IMR-90 (cell line): ENCODE results near the gene TMEM45B. TPM values are rescaled to one million over a fixed set of nuclear protein-coding genes. Genes with fewer than 3 reads are reported as not detected.

Experiments
- ATAC-seq: fragments of 200-7000 bp; cut with Tn5 transposase; 2 replicates; pipeline ENCODE4 v1.9.1; 2020; ENCODE audit warnings: low read depth, mild to moderate bottlenecking, moderate library complexity
- BruUV-seq: library from RNA; stranded (reverse); fragments of 400-500 nt; replicated peaks from 2 replicates; lab custom pipeline; 2021; lab: Mats Ljungman, UMichigan
- CTCF ChIA-PET: fragments of 300-600 bp; formaldehyde crosslinking; extraction: SDS; loops from one replicate; lab custom pipeline; 2021; ENCODE audit warnings: antibody characterized with exemption; lab: Yijun Ruan, JAX
- POLR2A ChIA-PET: fragments of 300-600 bp; sonication (Branson Sonifier 250); formaldehyde crosslinking; loops from one replicate; lab custom pipeline; 2022; ENCODE audit warnings: antibody characterized with exemption; ENCODE audit not compliant: unreplicated experiment; lab: Charles Lee
- DNase-seq: peaks from one replicate; pipeline ENCODE4 v3.0.0; 2013
- H2AFZ ChIP-seq: replicated peaks from 2 replicates; pipeline ENCODE3; 2013; ENCODE audit warnings: low read length, mild to moderate bottlenecking; ENCODE audit not compliant: poor library complexity
- H2AK5ac ChIP-seq: 2 replicates; pipeline ENCODE4 v1.6.1; 2013; ENCODE audit warnings: low read depth, low read length, inconsistent platforms
- H2AK9ac ChIP-seq: replicated peaks from 2 replicates; pipeline ENCODE3; 2013; ENCODE audit warnings: mild to moderate bottlenecking, low read depth, low read length, moderate library complexity; ENCODE audit not compliant: poor library complexity
- H2BK120ac ChIP-seq: 2 replicates; pipeline ENCODE4 v1.6.1; 2013; ENCODE audit warnings: low read depth, low read length, inconsistent platforms
- H2BK15ac ChIP-seq: 3 replicates; pipeline ENCODE4 v1.6.1; 2013; ENCODE audit warnings: low read depth, low read length, inconsistent platforms
- H2BK20ac ChIP-seq: 2 replicates; pipeline ENCODE4 v1.6.1; 2013; ENCODE audit warnings: low read depth, mild to moderate bottlenecking, inconsistent platforms, low read length, moderate library complexity
- H2BK5ac ChIP-seq: 2 replicates; pipeline ENCODE4 v1.6.1; 2013; ENCODE audit warnings: mild to moderate bottlenecking, low read depth, low read length, inconsistent platforms; ENCODE audit not compliant: poor library complexity, severe bottlenecking
- H3K14ac ChIP-seq: replicated peaks from 2 replicates; pipeline ENCODE4 v1.6.1; 2013; ENCODE audit warnings: low read depth, low read length, inconsistent platforms
- H3K18ac ChIP-seq: 2 replicates; pipeline ENCODE4 v1.6.1; 2013; ENCODE audit warnings: low read depth, low read length, control low read depth
- H3K23ac ChIP-seq: 2 replicates; pipeline ENCODE4 v1.6.1; 2013; ENCODE audit warnings: low read depth, low read length, inconsistent platforms
- H3K27ac ChIP-seq: 2 replicates; pipeline ENCODE4 v1.5.1; 2013; ENCODE audit warnings: mild to moderate bottlenecking, control low read depth, low read length; ENCODE audit not compliant: insufficient read depth
- H3K27me3 ChIP-seq: 2 replicates; pipeline ENCODE4 v1.6.1; 2013; ENCODE audit warnings: low read length; ENCODE audit not compliant: control insufficient read depth, insufficient read depth
- H3K36me3 ChIP-seq: 2 replicates; pipeline ENCODE4 v1.6.1; 2013; ENCODE audit warnings: low read length, mixed read lengths; ENCODE audit not compliant: control insufficient read depth, insufficient read depth
- H3K4ac ChIP-seq: 2 replicates; pipeline ENCODE4 v1.6.1; 2013; ENCODE audit warnings: low read depth, low read length, inconsistent platforms
- H3K4me1 ChIP-seq: 2 replicates; pipeline ENCODE4 v1.6.1; 2013; ENCODE audit warnings: low read length, mixed read lengths; ENCODE audit not compliant: control insufficient read depth, insufficient read depth
- H3K4me2 ChIP-seq: 2 replicates; pipeline ENCODE4 v1.6.1; 2013; ENCODE audit warnings: low read depth, mild to moderate bottlenecking, control low read depth, low read length, moderate library complexity
- H3K4me3 ChIP-seq: 2 replicates; pipeline ENCODE4 v1.5.1; 2013; ENCODE audit warnings: low read depth, mild to moderate bottlenecking, control low read depth, low read length, moderate library complexity; ENCODE audit not compliant: insufficient read depth
- H3K56ac ChIP-seq: 2 replicates; pipeline ENCODE4 v1.6.1; 2013; ENCODE audit warnings: low read length, inconsistent platforms; ENCODE audit not compliant: insufficient read depth; ENCODE audit errors: extremely low read depth
- H3K79me1 ChIP-seq, 2 experiments: 2 replicates each; pipeline ENCODE4 v1.6.1; 2013; ENCODE audit warnings: low read length in 2 of 2, inconsistent platforms in 1 of 2, low read depth in 1 of 2
- H3K9ac ChIP-seq: 2 replicates; pipeline ENCODE4 v1.6.1; 2013; ENCODE audit warnings: low read depth, low read length, control low read depth
- H3K9me1 ChIP-seq: 2 replicates; pipeline ENCODE4 v1.6.1; 2013; ENCODE audit warnings: low read length, inconsistent platforms; ENCODE audit not compliant: insufficient read depth
- H3K9me3 ChIP-seq: 2 replicates; pipeline ENCODE4 v1.6.1; 2013; ENCODE audit warnings: low read length; ENCODE audit not compliant: control insufficient read depth, insufficient read depth
- H4K20me1 ChIP-seq: 2 replicates; pipeline ENCODE4 v1.6.1; 2013; ENCODE audit warnings: low read length, inconsistent platforms; ENCODE audit not compliant: insufficient read depth
- H4K5ac ChIP-seq: 2 replicates; pipeline ENCODE4 v1.6.1; 2013; ENCODE audit warnings: mild to moderate bottlenecking, low read depth, low read length, control low read depth
- H4K8ac ChIP-seq, 2 experiments: 2 replicates each; pipeline ENCODE4 v1.6.1; 2013; ENCODE audit warnings: low read depth in 2 of 2, low read length in 2 of 2, control low read depth in 1 of 2, inconsistent platforms in 1 of 2
- H4K91ac ChIP-seq: 2 replicates; pipeline ENCODE4 v1.6.1; 2013; ENCODE audit warnings: low read depth, low read length, inconsistent platforms; ENCODE audit not compliant: insufficient read depth
- CEBPB ChIP-seq: IDR thresholded peaks from 2 replicates; pipeline ENCODE4 v1.6.1; 2012; ENCODE audit warnings: low read depth, low read length, improper control_type of control experiment
- ELK1 ChIP-seq: fragments of 150-350 bp; IDR thresholded peaks from 2 replicates; pipeline ENCODE4 v1.6.1; 2016; ENCODE audit warnings: low read depth, mild to moderate bottlenecking, low read length, moderate library complexity, borderline replicate concordance
- FOS ChIP-seq: fragments of 150-350 bp; IDR thresholded peaks from 2 replicates; pipeline ENCODE4 v1.6.1; 2016; ENCODE audit warnings: low read depth, low read length
- RAD21 ChIP-seq: IDR thresholded peaks from 2 replicates; pipeline ENCODE4 v1.6.1; 2012; ENCODE audit warnings: low read length, improper control_type of control experiment
- RFX5 ChIP-seq: IDR thresholded peaks from 2 replicates; pipeline ENCODE4 v1.8.0; 2012; ENCODE audit warnings: low read depth, mild to moderate bottlenecking, low read length, moderate library complexity
- WGBS, 2 experiments: methylation state at CpG; one replicate each; pipeline versions ENCODE4 v1.1.5 to v1.1.7; 2013; ENCODE audit warnings: missing lambda C conversion rate in 2 of 2; ENCODE audit not compliant: insufficient read length in 1 of 2; ENCODE audit errors: extremely low coverage in 2 of 2; 5-methylcytosine and 5-hydroxymethylcytosine counted together
- dilution Hi-C: fragments of 300-500 bp; cut with HindIII; formaldehyde crosslinking; loops from one replicate; pipeline ENCODE4 v1.14.3; 2018; ENCODE audit warnings: low sequenced_read_pairs; ENCODE audit not compliant: unreplicated experiment
- in situ Hi-C: fragments of 300-500 bp; cut with MboI; formaldehyde crosslinking; loops from 3 replicates; pipeline ENCODE4 v1.14.3; 2019; ENCODE audit warnings: low sequenced_read_pairs, inconsistent platforms, mixed read lengths
- intact Hi-C: fragments of 100-400 bp; cut with micrococcal nuclease; formaldehyde crosslinking; loops from 2 replicates; pipeline ENCODE4 v1.10.0; 2022
- polyA plus RNA-seq, 3 experiments: library from polyadenylated mRNA; depleted of rRNA; stranded (reverse); fragments of >200 nt; gene quantifications; 2 replicates each; pipeline ENCODE4 v1.2.3, GENCODE V29; 2012; ENCODE audit warnings: low replicate concordance in 1 of 3
- total RNA-seq: library from RNA; depleted of rRNA; stranded (reverse); fragments of >200 nt; gene quantifications from 2 replicates; pipeline ENCODE4 v1.2.3, GENCODE V29; 2012

Gene TMEM45B
- total and polyA plus RNA-seq, 2 of the 4 experiments (the other 2 are of a cell fraction) = not detected

GRCh38 chr11:129836979-129837378 lies 21.3 kb downstream of the TMEM45B start:
- H3K23ac ChIP-seq = no peak overlapping the region
- H2AK9ac ChIP-seq = no peak overlapping the region
- H3K4me2 ChIP-seq = no peak overlapping the region
- no peak overlapping the region for H3K27ac ChIP-seq
- no peak for ATAC-seq
- H4K91ac ChIP-seq = no peak overlapping the region
- dilution Hi-C loops (no loop called here), in situ Hi-C loops (no loop called here), intact Hi-C loops (no loop called here)
- no peak overlapping the region for H3K4me3 ChIP-seq
- no peak overlapping the region for H2BK20ac ChIP-seq
- H3K9me1 ChIP-seq = no peaks in the 10 kb centered on the region
- H2BK120ac ChIP-seq = no peak overlapping the region
- H3K14ac ChIP-seq = no peak overlapping the region
- DNase-seq = no peak
- no peaks in the 10 kb centered on the region for H3K9me3 ChIP-seq
- H3K4me1 ChIP-seq = no peaks in the 10 kb centered on the region
- no peaks in the 10 kb centered on the region for H4K20me1 ChIP-seq
- no peak overlapping the region for H2BK15ac ChIP-seq
- no peak overlapping the region for H2BK5ac ChIP-seq
- H4K8ac ChIP-seq = no peak overlapping the region
- no peak overlapping the region for H4K5ac ChIP-seq
- H3K27me3 ChIP-seq = peaks cover 11% of the 10 kb centered on the region
- no peaks in the 10 kb centered on the region for H3K79me1 ChIP-seq
- POLR2A ChIA-PET = interaction anchor here (0.7 kb wide), 1 partner anchor 42 kb away, joined by 6 read pairs; no protein-coding TSS in a partner anchor
- H3K4ac ChIP-seq = no peak overlapping the region
- H3K56ac ChIP-seq = no peak overlapping the region
- no peak overlapping the region for H3K9ac ChIP-seq
- H3K36me3 ChIP-seq = no peaks in the 10 kb centered on the region
- BruUV-seq = no TSS peak
- no peak for TF ChIP-seq CEBPB
- no peak for TF ChIP-seq RAD21
- TF ChIP-seq RFX5 = no peak
- TF ChIP-seq FOS = no peak
- TF ChIP-seq ELK1 = no peak
- H3K18ac ChIP-seq = no peak overlapping the region
- no peak overlapping the region for H2AK5ac ChIP-seq
- CTCF ChIA-PET = interaction anchor here (0.6 to 0.7 kb wide), 2 partner anchors 16 to 63 kb away, joined by 4 to 6 read pairs; no protein-coding TSS in a partner anchor
- no peak overlapping the region for H2AFZ ChIP-seq
- WGBS, 2 experiments = no CpG with 5 or more reads among the region's 9 CpGs
